B cell (primary cell): ENCODE measurements around the gene UBE2U.

ENCODE experiments used
- CTCF ChIP-seq: fragments of 200-600 bp; IDR thresholded peaks from one replicate; pipeline ENCODE4 v1.8.0; 2022; ENCODE audit warnings: antibody characterized with exemption, mild to moderate bottlenecking
- EZH2 ChIP-seq: IDR thresholded peaks from 2 replicates; pipeline ENCODE4 v1.6.1; 2012; ENCODE audit warnings: borderline replicate concordance, low read depth, mild to moderate bottlenecking, moderate library complexity, low read length; ENCODE audit not compliant: insufficient read depth, poor library complexity, severe bottlenecking

- no peak for TF ChIP-seq CTCF
- TF ChIP-seq EZH2 = no peak
Measured at GRCh38 chr1:64196074-64196870, 7.2 kb upstream of the UBE2U start.
